ENCODE data around the gene LARGE2.

The LARGE2 gene

DNA sequence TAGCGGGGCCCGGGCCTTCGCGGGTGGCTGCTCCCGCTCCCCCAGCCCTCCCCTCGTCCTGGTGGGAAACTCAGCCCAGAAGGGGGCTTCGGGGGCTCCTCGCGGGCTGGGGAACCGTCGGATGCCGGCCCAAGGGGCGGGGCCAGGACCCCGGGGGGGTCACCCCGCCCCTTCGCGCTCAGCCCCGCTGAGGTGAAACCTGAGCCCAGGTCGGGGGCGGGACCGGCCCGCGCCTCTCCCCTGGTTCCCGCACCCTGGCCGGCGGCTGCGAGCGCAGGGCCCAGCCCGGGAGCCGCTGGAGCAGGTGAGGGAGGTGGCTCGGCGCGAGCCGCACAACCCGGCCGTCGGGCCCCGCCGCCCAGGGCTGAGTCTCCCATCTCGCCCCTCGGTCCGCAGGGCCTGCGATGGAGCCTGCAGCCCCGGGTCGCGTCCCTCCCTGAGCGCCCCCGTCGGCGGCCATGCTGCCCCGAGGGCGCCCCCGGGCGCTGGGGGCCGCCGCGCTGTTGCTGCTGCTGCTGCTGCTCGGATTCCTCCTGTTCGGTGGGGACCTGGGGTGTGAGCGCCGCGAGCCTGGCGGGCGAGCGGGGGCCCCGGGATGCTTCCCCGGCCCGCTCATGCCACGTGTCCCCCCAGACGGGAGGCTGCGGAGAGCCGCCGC lies at the start of gene LARGE2:
Gene LARGE2, plus strand, starts transcription at position 232 of the 658 bp plus-strand sequence. Its CDS starts 227 bp downstream, at position 459.
- DNase-seq (ENCODE audit: low read depth) = no peak

DNA sequence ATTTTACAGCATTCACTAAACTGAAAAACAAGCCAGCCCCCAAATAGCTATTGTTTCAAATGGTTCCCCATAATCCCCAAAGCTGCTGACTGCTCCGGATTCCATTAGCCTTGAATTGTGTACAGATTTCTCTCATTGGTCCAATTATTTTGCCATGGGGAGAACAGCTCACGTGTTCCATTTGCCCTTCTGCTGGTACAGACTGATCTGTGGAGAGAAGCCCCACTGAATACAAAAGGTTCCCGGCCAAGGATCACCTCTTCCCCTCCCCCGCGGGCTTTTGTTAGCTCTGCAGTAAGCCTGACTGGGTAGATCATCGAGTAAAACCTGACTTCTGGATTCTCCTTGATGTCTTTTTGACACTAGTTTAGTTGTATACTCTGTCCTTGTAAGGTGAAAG lies 46.1 kb upstream of the LARGE2 start:
- DNase-seq (ENCODE audit: low read depth) = no peak

DNA sequence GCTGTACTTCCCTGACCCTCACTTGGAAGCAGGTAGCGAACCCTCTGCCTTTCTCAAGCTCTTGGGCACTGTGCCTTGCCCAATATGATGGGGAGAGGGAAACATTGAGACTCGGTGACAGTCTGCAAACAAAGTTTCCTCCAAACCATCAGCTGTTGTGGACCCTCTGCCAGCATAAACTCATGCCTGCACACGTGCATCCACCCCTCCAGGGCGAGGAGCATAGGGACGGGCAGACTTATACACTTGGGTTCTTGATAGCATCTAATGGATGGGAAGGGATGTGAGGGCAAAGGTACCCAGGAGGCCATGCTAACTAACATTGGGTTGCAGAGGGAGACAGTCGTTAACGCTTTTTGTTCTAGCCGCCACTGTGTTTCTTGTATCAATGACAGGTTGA lies 45.2 kb upstream of the LARGE2 start:
- no peak for DNase-seq (ENCODE audit: low read depth)

DNA sequence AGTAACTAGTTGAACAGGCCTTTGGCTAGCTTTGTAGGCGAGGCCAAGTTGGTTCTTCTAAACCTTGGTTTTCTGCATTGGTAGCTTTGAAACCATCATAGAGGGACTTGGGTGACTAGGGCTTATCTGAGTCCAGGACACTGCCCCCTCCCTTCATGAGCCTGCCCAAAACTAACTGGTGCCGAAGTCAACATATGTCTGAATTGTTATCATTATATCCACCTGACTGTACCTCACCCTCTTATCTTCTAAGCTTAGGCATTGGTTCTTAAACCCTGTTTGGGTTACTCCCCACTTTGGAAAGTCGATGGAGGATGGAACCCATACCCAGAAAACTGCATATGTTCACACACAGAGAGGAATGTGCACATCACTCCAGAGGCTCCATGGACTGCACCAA lies 44.6 kb upstream of the LARGE2 start:
- DNase-seq (ENCODE audit: low read depth) = no peak

DNA sequence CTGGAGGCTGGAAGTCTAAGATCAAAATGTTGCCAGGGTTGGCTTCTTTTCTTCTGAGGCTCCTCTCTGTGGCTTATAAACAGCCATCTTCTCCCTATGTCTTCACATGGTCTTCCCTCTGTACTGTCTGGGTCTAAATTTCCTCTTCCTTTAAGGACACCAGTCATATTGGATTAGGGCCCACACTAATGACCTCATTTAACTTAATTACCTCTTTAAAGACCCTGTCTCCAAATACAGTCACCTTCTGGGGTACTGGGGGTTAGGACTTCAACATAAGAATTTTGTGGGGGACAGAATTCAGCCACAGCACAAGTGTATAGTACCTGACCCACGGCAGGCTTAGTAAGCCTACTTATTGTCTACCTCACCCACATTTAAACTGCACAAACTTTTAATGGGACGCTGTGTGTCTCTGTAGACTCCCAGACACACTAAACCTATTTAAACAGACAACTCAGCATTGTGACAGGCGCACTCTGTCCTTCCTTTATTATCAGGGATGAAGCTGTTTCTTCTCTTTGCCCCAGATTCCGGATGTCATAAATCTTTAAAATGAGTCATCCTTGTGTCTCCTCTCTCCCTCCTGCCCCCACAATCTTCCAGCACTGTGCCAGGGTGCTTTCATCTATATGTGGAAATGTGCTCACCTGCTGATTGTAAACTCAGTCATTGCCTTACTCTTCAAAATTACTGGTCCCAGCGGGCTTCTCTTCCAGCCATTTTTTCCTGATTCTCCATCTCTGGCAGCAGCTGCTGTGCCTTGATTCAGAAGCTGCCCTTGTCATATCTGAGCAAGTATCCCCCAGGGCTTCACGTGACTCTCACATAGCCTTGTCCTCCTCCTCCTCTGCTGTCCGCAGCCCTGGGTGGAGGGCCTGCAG lies 42.4 kb upstream of the LARGE2 start:
- DNase-seq (ENCODE audit: low read depth) = no peak

DNA sequence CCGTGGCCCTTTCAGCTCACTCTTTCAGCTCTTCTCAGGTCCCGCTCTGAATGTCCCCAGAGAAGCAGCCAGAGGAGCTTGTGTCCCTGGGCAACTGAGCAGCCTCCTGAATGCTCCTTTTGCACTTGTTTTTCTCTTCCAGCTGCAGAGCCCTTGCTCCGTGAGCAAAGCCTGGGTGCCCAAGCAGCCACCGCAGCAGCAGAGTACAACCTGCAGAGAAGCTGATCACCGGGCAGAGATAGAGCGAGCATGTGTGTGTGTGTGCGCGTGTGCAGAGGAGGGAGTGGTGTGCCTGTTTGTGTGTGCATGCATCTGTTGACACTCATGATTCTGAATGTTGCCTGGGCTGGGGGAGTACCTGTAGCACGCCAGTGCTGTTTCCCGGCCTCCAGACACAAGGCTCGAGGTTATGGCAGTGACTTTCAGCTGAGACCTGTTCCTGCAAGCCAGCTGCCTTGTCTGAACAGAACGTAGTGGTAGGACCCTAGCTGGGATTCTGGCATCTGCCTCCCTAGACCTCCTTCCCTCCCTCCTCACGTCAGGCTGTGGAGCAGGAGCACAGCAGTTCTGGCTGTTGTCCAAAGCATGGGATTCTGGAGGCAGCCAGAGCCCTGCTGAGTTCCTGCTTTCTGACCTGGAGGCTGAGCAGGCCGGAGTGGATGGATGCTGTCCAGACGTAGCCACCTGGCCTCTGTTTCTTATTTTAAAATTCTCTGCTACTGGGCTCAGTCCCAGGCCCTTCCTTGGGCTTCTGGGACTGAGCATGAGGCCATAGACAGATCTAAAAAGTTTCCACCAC lies 41.5 kb upstream of the LARGE2 start:
- no peak for DNase-seq (ENCODE audit: low read depth)

DNA sequence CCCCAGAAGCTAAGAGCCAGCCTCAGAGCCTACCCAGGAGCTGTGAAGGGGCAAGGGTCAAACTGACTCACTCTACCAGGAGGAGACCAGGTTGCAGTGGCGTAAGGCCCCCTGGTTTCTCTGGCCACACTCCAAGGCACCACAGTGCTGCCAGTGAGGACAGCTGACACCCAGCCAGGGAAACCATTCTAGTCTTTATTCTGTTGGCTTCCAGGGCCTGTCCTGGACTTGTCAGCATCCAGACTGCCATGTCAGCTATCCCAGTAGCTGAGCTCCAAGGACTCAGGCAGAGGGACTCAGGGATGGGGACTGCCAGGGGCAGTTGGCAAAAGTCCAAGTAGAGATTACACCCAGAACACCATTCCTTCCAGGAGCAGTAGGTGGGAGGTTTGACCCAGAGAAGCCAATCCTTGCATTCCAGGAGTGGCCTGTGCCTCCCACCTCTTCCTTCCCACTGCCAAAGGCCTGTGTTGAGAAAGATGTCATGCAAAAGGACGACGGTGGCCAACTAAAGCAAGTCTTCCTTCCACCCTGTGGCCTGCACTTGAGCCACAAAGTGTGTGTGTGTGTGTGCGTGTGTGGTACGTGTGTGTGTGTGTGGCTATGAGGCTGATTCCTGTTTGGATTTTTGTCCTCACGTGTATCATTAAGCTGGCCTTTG lies 40.6 kb upstream of the LARGE2 start:
- DNase-seq (ENCODE audit: low read depth) = no peak

DNA sequence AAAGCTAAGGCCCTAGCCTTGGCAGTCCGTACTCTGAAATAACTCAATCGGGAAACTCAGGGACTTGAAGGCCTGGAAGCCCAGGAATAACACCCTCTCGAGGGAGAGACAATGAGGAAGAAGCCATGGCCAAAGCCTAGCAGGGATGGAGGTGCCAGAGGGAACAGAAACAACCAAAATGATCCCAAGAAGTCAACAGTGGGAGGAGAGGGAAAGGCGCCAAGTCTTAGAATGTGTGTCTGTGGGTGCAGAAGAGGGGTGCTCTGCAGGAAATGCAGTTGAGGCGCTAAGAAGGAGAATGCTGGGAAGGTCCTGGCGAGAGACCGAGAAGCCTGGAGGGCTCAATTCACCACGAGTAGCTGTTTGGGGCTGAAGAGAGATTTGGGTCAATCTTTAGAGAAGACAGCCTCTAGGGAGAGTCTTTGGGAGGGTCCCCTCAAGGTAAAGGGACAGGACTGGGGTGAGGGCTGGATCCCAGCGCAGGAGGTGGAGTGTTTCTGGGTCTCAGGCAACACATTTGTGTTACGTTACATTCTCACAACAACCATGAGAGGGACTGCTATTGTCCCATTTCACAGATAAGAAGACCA lies 37.8 kb upstream of the LARGE2 start:
- DNase-seq (ENCODE audit: low read depth) = no peak

DNA sequence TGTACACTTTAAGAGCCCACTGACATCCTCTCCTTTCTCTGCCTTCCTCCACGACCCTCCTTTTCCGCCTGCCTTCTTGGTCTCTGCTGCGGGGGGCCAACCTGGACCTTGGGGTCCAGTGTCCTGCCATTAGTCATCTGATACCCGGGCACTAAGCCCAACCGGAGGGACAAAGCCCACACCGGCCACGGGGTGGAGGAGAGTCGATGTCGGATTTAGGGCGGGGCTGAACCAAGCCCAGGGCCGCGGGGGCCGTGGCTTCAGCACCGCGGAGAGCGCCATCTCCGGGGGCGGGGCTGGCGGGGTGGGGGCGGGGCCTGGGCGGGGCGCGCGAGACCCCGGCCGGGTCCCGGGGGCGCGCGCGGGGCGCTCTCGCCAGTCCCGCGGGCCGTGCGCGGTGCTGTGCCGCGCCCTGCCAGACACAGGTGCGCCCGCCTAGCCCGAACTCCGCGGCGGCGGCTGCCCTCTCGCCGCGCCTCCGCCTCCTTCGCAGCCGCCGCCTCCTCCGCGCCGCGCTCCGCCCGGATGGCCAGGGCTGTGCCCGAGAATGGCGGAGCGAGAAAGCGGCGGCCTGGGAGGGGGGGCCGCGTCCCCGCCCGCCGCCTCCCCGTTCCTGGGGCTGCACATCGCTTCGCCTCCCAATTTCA lies 37.1 kb upstream of the LARGE2 start, which contains the start of gene MAPK8IP1:
Gene MAPK8IP1, plus strand, starts transcription at position 378 of the 647 bp plus-strand sequence. Its CDS starts 170 bp downstream, at position 548.
- DNase-seq (ENCODE audit: low read depth) = no peak

DNA sequence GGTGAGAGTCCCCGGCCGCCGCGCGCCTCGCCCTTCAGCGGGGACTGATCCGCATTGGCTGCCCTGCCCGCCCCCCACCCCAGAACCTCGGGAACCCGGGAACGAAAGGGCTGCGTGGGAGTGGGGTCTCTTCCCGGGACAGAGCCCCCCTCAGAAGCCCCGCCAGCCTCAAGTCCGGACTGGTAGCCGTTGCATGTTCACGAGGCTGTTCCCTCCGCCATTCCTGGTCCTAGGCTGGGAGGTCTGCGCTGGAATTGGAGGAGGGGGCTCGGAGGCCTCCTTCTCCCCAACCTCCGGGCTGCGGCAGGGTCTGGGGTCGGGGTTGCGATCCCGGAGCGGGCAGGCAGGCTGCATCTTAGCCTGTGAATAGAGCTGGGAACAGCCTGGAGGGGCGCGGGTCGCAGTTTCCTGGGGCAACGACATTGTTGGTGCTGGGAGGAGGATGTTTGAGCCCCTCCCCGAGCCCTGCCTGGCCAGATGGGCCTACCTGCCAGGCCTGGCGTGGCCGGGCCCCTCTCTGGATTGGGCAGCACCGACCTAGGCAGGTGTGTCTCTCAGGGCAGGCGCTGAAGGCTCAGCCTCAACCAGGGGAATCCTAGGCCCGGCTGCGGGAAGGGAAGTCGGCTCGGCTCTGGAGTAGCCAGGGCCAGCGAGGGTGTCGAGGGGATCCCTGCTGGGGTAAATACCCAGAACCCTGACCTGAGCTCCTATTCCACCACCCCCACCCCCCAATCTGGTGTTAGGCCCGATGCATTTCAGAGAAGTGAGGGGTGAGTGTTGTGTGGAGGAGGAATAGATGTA lies 36.3 kb upstream of the LARGE2 start:
- DNase-seq (ENCODE audit: low read depth) = no peak

DNA sequence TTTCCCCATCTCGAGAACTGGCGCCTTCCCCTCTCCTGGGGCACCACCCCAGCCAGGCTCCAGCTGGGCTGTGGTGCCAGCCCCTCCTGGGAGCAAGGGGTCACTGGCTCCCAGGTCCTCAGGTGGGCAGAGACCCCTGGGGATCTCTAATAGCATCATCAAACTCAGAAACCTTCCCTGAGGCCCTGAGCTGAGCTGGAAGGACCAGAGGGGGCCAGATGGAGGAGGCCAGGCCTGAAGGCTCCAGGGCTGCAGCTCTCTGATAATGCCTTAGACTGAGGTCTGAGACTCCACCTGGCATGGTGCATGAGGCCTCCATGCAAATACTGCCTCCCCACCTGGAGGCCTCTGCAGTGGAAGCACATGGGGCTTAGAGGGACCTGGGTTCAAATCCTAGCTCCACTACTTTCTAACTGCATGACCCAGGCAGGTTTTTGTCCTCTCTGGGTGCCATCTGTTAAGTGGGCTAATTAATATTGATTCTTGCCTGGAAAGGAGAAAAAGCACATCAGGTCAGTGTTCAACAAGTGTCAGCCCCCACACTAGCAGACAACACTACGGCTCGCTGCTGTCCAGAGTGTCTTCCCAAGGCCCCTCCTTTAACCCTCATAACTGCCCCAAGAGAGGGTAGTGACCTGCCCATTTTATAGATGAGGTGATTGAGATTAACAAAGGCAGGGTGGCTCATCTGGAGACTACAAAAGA lies 35.5 kb upstream of the LARGE2 start:
- no peak for DNase-seq (ENCODE audit: low read depth)

DNA sequence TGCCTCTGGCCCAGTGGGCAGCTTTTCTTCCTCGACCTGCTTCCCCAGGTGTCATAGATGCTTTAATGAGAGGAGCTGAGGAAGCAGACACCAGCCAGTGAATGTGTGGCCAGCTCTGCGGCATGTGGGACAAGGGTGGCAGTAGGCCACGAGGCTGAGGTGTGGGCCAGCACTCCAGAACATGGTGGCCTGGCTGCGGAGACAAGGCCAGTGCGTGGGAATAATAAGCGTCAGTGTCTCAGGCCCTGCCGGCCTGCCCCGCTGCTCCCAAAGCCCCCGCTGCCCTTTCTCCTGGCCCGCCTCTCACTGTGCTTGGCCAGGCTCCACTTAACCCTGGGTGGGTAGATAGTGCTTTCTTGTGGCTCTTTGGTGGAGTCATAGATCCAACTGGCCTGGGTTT lies 34.9 kb upstream of the LARGE2 start:
- no peak for DNase-seq (ENCODE audit: low read depth)

DNA sequence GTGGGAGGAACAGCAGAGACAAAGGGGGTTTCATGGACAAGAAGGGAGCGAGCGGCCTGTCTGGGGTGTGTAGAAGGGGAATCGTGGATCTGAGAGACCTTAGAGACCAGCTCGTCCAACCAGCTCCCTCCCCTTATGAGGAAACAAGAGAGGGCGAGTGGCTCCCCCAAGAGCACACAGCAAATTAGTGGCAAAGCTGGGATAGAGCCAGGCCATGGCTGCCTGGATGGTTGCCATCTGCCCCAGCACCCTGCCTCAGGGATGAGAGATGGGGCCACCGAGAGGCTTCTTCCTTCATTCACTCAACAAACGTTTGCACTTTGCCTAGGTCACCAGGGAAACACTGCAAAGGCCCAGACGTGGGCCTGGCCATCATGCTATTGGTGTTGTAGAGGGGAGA lies 32.9 kb upstream of the LARGE2 start:
- no peak for DNase-seq (ENCODE audit: low read depth)

DNA sequence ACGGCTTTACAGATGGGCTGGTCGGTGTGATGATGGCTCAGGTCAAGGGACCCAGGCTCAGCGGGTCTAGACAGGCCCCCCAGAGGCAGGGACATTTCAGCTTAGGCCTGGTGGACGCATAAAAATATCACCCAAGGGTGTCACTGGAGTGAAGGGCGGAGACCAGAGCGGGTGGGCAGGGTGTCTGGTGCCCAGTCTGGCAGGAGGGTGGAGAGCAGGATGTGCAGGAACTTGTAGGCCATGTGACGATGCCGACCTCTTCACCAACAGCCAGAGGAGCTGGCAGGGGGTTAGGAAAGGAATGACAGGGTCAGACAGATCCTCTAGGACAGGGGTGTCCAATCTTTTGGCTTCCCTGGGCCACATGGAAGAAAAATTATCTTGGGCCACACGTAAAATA lies 32.5 kb upstream of the LARGE2 start:
- DNase-seq (ENCODE audit: low read depth) = no peak

DNA sequence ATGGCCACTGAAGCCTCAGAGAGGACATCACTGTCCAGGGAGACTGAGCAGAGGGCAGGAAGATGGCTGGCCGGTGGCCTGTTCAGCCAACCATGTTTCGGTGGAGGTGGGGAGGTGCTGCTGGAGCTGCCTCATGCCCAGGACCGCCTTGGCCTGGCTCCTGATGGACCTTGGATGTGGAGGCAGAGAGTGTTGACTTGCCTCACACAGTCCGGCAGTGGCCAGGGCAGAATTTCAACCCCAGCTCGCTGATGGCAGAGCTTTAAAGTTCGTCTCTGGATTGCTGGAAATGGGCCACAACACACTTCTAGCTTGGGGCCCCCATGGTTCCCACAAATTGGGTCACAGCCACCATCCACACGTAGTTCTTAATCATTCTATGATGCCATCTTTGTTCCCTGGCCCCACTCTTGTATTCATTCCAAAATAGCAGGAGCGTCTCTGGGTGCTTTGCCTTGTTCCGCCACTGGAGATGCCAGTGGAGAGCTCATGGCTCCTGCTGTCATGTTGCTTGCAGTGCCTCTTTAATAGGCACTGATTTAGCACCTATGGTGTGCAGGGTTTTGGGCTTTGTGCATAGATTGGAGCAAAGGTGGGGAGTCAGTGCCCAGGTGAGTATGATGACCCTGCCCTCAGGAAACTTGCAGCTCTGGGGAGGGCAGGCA lies 31.4 kb upstream of the LARGE2 start:
- DNase-seq (ENCODE audit: low read depth) = no peak

DNA sequence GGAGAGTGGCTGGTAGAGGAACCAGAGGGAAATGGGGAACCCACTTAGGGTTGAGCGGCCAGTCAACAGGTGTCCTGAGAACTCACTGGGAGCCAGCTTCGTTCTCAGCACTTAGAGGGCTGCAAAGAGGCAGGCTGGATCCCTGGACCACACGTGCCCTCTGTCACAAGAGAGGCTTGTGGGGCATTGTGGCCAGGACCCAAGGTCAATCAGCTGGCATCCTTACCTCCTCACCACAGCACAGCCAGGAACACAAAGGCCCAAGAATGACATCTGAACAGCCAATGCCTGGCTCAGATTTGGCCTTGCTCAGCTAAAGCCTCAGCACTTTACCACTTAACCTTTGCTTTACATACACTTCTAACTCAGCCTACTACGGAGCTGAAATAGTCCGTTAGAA lies 29.6 kb upstream of the LARGE2 start:
- no peak for DNase-seq (ENCODE audit: low read depth)

DNA sequence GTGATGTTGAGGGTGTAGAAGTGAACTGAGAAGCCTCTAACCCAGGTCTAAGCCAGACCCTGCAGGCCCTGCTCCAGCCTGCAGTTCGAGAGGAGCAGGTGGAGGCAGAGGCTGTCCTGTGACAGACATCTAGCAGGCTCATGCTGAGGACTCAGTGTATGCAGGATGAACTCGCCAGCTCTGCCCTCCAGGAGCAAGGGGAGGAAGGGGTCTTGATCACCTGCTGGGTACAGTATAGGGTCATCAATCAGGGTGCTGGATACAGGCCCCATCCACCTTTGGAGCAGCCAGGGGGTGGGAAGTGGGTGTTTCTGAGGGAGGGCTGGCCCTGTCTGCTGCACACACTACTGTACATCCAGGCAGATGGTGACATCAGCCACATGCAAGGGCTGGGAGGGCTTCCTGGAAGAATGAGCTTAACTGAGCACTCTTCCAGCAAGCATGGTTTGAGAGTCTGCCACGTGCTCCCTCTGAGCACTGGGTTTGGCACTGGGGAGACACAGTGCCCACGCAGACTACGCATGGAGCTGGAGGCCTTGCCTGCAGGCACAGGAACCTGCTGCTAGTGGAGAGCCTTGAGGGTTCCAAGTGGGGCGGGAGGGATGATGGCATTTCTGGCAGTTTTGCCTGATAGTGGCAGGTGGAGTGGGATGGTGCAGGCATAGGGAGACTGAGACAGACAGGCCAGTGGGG lies 27.8 kb upstream of the LARGE2 start:
- DNase-seq (ENCODE audit: low read depth) = no peak

DNA sequence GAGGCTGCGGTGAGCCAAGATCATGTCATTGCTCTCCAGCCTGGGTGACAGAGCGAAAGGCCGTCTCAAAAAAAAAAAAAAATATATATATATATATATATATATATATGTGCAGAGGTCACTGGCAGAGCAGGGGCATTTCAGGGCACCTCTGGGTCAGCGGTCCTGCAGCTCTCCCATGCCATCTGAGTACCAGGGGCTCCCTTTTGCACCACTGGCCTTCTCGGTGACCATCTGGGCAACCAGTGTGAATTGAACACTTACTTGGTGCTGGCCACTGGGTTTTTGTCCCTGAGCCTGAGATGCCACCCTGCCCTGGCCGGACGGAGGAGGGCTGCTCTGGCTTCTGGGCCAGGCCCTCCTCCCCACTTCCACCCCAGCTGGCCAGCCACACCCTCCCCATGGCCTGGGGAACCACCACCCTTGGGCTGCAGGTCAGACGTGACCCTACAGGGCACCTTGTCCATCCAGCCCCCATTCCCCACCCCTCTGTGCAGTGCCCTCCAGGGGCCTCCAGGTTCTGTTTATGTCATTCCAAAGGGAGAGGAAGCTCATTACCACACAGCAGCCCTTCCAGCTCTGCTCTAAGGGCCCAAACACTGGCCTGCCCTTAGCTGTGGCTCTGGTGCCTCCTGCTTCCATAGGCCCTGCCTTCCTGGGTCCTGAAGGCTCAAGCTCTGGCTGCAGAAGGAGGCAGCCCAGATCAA lies 26.8 kb upstream of the LARGE2 start:
- no peak for DNase-seq (ENCODE audit: low read depth)

Measured in non-pigmented ciliary epithelial cell (primary cell).